Small intestine (tissue), 7 donors: ENCODE measurements around the gene RPA3. TPM values are rescaled to one million over a fixed set of nuclear protein-coding genes. Genes with fewer than 3 reads are reported as not detected.

Source experiments
- DNase-seq, 2 donors: peaks; one replicate each; pipeline versions ENCODE4 v3.0.0 to v3.0.0-alpha.2; 2013
- FAIRE-seq: peaks from 2 replicates; lab custom pipeline; 2012; peaks lifted over from hg19 to GRCh38; lab: Jason Lieb, UNC
- H3K27ac ChIP-seq, 3 donors: one replicate each; pipeline ENCODE4 v1.5.1; 2013; ENCODE audit warnings: low read length in 2 of 3, mild to moderate bottlenecking in 2 of 3, control low read depth in 1 of 3, inconsistent platforms in 1 of 3, low read depth in 1 of 3, moderate library complexity in 1 of 3
- H3K27me3 ChIP-seq, 3 donors: one replicate each; pipeline ENCODE4 v1.6.1; 2013; ENCODE audit warnings: low read length in 3 of 3, inconsistent platforms in 1 of 3; ENCODE audit not compliant: control insufficient read depth in 3 of 3, insufficient read depth in 3 of 3
- H3K36me3 ChIP-seq, 3 donors: one replicate each; pipeline ENCODE4 v1.6.1; 2013; ENCODE audit warnings: low read length in 3 of 3, inconsistent platforms in 1 of 3, low read depth in 1 of 3, mild to moderate bottlenecking in 1 of 3, moderate library complexity in 1 of 3; ENCODE audit not compliant: control insufficient read depth in 3 of 3, insufficient read depth in 2 of 3
- H3K4me1 ChIP-seq, 3 donors: one replicate each; pipeline ENCODE4 v1.6.1; 2013; ENCODE audit warnings: low read length in 2 of 3, inconsistent platforms in 1 of 3, low read depth in 1 of 3, mild to moderate bottlenecking in 1 of 3, moderate library complexity in 1 of 3; ENCODE audit not compliant: control insufficient read depth in 3 of 3, insufficient read depth in 2 of 3
- H3K4me3 ChIP-seq, 3 donors: one replicate each; pipeline ENCODE4 v1.5.1; 2013; ENCODE audit warnings: low read length in 3 of 3, control low read depth in 1 of 3, inconsistent platforms in 1 of 3, low read depth in 1 of 3, mild to moderate bottlenecking in 1 of 3, moderate library complexity in 1 of 3
- H3K9me3 ChIP-seq, 2 donors: one replicate each; pipeline ENCODE4 v1.6.1; 2013; ENCODE audit warnings: low read depth in 1 of 2, low read length in 1 of 2; ENCODE audit not compliant: control insufficient read depth in 2 of 2, insufficient read depth in 1 of 2
- WGBS, 3 donors: extraction: QIAGEN DNeasy Blood & Tissue Kit; methylation state at CpG; one replicate each; pipeline ENCODE4 v1.1.7; 2013; 5-methylcytosine and 5-hydroxymethylcytosine counted together
- polyA plus RNA-seq, 4 donors: library from polyadenylated mRNA; stranded (reverse) in 3 of 4; unstranded in 1 of 4; fragments of 200-250 nt in 3 of 4; fragments of 120-200 nt in 1 of 4; gene quantifications; one replicate each; pipeline versions ENCODE4 v1.2.1 to v1.2.3, GENCODE V29; 2013
- donor health status: healthy with polysubstance abuse.
- donor health status: control.
- donor health status: control.
- donor health status: Bipolar disorder and iron deficiency.
- donor health status: healthy.

Gene RPA3
- polyA plus RNA-seq, 4 donors: 30.0 to 37.2 (median 33.6) TPM

- no peak for FAIRE-seq
Measured at GRCh38 chr7:7617550-7617949, 100.9 kb downstream of the RPA3 start.

DNA sequence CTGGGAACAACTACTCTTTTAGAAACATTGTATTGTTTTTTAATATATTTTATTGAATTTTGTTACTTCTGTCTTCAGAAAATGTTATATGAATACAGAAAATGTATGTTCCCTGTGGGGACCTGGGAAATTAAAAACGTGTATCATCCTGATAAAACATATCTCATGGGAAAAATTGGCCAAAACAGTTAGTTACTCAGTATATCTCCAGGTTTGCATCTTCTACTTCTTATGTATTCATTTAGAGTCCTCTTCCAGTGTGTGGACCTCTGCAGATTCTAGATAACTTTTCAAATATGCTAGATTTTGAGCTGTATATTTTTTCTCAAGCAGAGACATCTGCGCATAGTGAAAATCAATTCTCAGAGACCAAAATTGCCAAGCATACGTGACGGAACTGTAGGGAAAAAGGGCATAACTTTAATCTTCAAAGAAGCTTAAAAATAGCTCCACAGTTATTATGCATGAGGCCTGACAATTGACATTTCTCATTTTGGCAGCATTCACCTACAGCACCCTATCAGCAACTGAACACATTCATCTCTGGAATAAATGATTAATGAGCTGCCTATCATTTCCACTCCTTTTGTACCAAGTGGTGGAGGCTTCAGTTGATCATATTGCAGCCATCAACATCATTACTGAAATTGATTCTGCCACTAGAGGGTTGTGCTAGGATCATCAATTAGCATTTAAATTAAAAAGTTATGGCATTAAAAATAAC is 104.2 kb downstream of the RPA3 start:
- DNase-seq (no peak), FAIRE-seq (no peak)
- no peaks in the 10 kb centered on the region for H3K27me3 ChIP-seq
- no peak overlapping the region for H3K27ac ChIP-seq
- H3K36me3 ChIP-seq: no peaks in the 10 kb centered on the region
- H3K4me3 ChIP-seq: no peak overlapping the region
- H3K9me3 ChIP-seq: no peaks in the 10 kb centered on the region
- WGBS, 3 donors: 86 to 93% (median 88%) methylated on average over 4 of the region's 4 CpGs
- H3K4me1 ChIP-seq: peaks cover 0 to 2% (median 0%) of the 10 kb centered on the region in 3 donors

More at GRCh38 chr7:7617550-7617949, 100.9 kb downstream of the RPA3 start:
- Histone ChIP-seq H3K36me3 (no peaks in the 10 kb centered on the region), H3K9me3 (no peaks in the 10 kb centered on the region), H3K27me3 (no peaks in the 10 kb centered on the region), H3K27ac (no peak overlapping the region), H3K4me1 (peaks cover 0 to 2% (median 0%) of the 10 kb centered on the region in 3 donors), H3K4me3 (no peak overlapping the region)
- no peak for DNase-seq
- 70 to 88% (median 87%) methylated on average over 3 of the region's 3 CpGs for WGBS, 3 donors

GRCh38 chr7:7613210-7613609 is 105.2 kb downstream of the RPA3 start:
- Histone ChIP-seq H3K27me3 (no peaks in the 10 kb centered on the region), H3K27ac (no peak overlapping the region), H3K9me3 (no peaks in the 10 kb centered on the region), H3K4me3 (no peak overlapping the region), H3K36me3 (no peaks in the 10 kb centered on the region), H3K4me1 (no peaks in the 10 kb centered on the region)
- DNase-seq: no peak
- FAIRE-seq: no peak
- 93 to 98% (median 96%) methylated on average over 1 of the region's 1 CpG for WGBS, 3 donors

DNA sequence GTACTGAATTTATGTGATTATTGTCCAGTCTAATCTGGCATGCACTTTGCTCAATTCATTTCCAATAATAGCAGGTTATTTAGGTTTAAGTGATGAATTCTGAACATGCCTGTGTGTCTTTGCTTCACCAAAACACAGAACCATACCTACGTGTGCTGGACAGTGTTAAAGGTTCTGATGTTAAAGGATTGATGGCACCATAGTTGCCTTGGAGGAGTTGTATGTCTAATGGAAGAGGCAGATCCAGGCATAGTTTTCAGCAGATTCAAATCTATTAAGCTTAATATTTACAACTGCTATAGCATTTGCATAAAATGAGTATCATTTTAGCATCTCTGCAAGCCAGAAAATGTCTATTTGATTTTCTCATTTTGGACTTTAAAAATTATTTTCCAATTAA is 105.9 kb downstream of the RPA3 start:
- Histone ChIP-seq H3K27ac (no peak overlapping the region), H3K4me1 (no peaks in the 10 kb centered on the region), H3K36me3 (no peaks in the 10 kb centered on the region), H3K9me3 (no peaks in the 10 kb centered on the region), H3K27me3 (no peaks in the 10 kb centered on the region), H3K4me3 (no peak overlapping the region)
- DNase-seq: no peak
- WGBS, 3 donors: 84 to 92% (median 90%) methylated on average over 1 of the region's 1 CpG
- FAIRE-seq: no peak

DNA sequence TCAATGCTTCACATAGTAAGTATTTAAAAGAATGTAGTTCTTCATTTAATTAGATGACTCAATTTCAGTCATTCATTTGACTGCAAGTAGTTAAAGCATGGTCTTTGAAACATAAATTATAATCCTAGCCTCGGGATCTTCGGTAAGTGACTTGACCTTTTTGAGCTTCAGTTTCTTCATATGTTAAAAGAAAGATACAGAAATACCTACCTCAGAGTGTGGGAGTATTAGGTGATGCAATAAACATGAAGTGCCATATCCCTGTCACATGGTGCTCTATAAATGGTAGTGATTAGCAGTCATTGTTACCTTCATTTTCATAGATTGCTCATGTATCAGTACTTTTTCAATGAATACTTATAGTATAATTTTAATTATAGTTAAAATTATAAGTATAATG is 109.1 kb downstream of the RPA3 start:
- FAIRE-seq: no peak
- H3K4me1 ChIP-seq: no peaks in the 10 kb centered on the region
- 93 to 96% (median 95%) methylated on average over 2 of the region's 2 CpGs for WGBS, 3 donors
- peaks cover 1 to 3% (median 3%) of the 10 kb centered on the region in 3 donors for H3K36me3 ChIP-seq
- no peaks in the 10 kb centered on the region for H3K27me3 ChIP-seq
- no peaks in the 10 kb centered on the region for H3K9me3 ChIP-seq
- no peak overlapping the region for H3K27ac ChIP-seq
- DNase-seq: no peak
- no peak overlapping the region for H3K4me3 ChIP-seq

DNA sequence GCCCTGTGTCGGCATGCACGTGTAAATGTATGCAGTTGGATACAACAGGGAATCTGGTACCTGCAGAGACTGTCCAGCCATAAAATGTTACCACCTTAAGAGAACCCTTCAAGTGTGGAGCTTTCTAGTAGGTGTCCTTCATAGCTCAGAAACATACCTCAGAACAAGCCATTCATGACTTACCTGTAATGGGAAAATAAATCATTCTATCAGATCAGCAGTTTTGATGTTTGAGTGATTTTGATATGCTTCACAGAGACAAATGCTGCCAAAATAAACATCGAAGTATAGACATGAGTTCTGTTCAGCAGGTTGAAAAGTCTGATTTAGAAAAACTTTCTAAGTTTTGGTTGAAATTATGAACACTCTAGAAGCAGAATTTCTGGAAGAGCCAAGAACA is 111.4 kb downstream of the RPA3 start:
- FAIRE-seq (no peak), DNase-seq (no peak)
- WGBS, 3 donors: 65 to 81% (median 68%) methylated on average over 3 of the region's 3 CpGs
- no peaks in the 10 kb centered on the region for H3K4me1 ChIP-seq
- H3K36me3 ChIP-seq: peaks cover 1 to 3% (median 3%) of the 10 kb centered on the region in 3 donors
- no peaks in the 10 kb centered on the region for H3K9me3 ChIP-seq
- H3K27ac ChIP-seq: no peak overlapping the region
- H3K4me3 ChIP-seq: no peak overlapping the region
- H3K27me3 ChIP-seq: no peaks in the 10 kb centered on the region

DNA sequence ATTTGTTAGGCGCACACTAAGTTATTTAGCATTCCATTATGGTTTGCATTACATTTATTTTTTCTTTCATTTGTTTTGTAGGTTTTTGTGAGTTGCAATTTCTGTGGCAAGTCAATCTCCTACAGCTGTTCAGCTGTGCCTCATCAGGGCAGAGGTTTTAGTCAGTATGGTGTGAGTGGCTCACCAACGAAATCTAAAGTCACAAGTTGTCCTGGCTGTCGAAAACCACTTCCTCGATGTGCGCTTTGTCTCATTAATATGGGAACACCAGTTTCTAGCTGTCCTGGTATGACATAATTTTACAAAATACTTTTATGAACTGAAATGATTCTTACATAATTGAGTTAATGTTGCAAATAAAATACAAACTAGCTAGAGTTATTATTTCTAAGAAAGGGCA is 122.2 kb downstream of the RPA3 start:
- H3K4me3 ChIP-seq: no peak overlapping the region
- no peak for FAIRE-seq
- no peaks in the 10 kb centered on the region for H3K9me3 ChIP-seq
- H3K4me1 ChIP-seq: no peaks in the 10 kb centered on the region
- no peaks in the 10 kb centered on the region for H3K27me3 ChIP-seq
- H3K27ac ChIP-seq: no peak overlapping the region
- 74 to 87% (median 83%) methylated on average over 5 of the region's 5 CpGs for WGBS, 3 donors
- H3K36me3 ChIP-seq: peaks cover 2 to 18% (median 2%) of the 10 kb centered on the region in 3 donors
- peak in 1 of 2 donors; percentile 52 for DNase-seq

- DNase-seq (peak; percentile 31 to 34), FAIRE-seq (peak; percentile 87)
- no peaks in the 10 kb centered on the region for H3K9me3 ChIP-seq
- no peaks in the 10 kb centered on the region for H3K4me1 ChIP-seq
- no peaks in the 10 kb centered on the region for H3K27me3 ChIP-seq
- H3K4me3 ChIP-seq: no peak overlapping the region
- H3K27ac ChIP-seq: no peak overlapping the region
- peaks cover 2 to 19% (median 2%) of the 10 kb centered on the region in 3 donors for H3K36me3 ChIP-seq
- 68 to 93% (median 71%) methylated on average over 1 of the region's 1 CpG for WGBS, 3 donors
Measured at GRCh38 chr7:7595451-7595850, 123.0 kb downstream of the RPA3 start.
